Activated CD4-positive, alpha-beta T cell treated with anti-CD3 and anti-CD28 coated beads, Interleukin-2, amount 50 U/mL, for 24 hours (primary cell): ENCODE measurements around the gene KIF4B.
"Not testable (repeated sequence)": the region's sequence is repeated elsewhere in the genome, so short reads cannot be mapped to it uniquely, and the experiment has no call there.

ENCODE experiments used
- DNase-seq, 2 donors: peaks; one replicate each; pipeline ENCODE4 v3.0.0-alpha.2; 2020; ENCODE audit warnings: low read depth in 1 of 2, low spot score in 1 of 2

KIF4B gene

DNA sequence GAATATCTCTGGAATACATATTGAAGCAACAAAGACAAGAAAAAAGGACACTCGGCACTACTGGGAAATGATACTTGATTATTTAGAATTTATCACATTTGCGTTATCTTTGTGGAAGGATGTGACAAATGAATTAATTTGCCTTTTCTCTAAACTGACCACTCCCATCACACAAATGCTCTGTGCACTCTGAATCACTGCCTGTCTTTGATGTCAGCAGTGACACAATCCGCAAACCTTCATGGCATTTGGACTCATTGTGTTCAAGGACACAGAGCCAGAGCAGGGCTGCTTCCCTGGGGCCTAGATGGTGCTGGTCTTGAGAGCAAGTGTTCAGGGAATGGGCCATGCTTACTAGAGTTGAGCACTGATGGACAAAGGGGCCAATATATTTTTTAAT is 4.9 kb upstream of the KIF4B start:
- no peak for DNase-seq

- no peak for DNase-seq
These were observed 2.7 kb upstream of the KIF4B start for GRCh38 chr5:155010881-155011280.

- DNase-seq = no peak
These were observed 1.7 kb downstream of the KIF4B start for GRCh38 chr5:155015239-155015638.

- no peak for DNase-seq
These were observed 4.1 kb downstream of the KIF4B start for GRCh38 chr5:155017610-155018009.

- no peak for DNase-seq
These were observed 6.2 kb downstream of the KIF4B start for GRCh38 chr5:155019601-155020226.

GRCh38 chr5:155021842-155022241 is 8.3 kb downstream of the KIF4B start:
- DNase-seq = no peak

- no peak for DNase-seq
These were observed 9.8 kb downstream of the KIF4B start for GRCh38 chr5:155023320-155023719.

DNA sequence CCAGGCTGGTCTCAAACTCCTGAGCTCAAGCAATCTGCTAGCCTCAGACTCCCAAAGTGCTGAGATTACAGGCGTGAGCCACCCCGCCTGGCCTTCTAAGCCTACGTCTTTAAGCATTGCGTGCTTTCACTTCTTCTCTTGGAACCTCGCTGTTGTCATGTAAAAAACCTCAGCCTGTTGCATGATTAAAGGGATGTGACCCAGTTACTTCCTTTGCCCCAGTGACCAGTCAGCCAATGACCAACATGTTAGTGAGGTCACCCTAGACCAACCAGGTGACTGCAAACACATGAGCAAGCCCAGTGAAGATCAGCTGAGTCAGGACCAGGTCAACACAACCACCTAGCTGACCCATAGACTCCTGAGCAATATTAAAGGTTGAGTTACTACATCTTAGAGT is 10.5 kb downstream of the KIF4B start:
- no peak for DNase-seq

GRCh38 chr5:155025895-155026294 is 12.3 kb downstream of the KIF4B start:
- DNase-seq = no peak

DNA sequence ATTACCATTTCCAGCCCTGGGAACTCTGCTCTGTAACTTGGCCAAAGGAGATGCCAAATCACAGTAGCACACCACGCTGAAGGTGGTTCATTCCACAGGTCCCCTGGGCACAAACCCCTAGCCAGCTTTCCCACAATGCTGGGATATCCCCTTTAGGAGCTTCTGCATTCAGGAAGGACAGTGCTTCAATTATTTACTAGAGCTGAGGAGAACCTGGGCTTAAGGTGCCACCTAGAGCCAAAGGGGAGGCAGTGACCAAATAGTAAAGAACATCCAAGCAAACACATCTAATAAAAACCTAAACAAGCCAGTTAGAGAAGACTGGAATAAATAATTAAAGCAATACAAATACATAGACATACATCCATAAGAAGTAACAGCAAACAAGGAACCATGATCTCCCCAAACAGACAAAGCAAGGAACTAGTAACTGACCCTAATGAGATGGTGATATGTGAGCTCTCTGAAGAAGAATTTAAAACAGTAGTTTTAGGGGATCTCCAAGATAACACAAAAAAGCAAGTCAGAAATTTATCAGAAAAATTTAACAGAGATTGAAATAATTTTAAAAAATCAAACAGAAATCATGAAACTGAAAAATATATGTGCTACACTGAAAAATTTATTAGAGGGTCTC is 14.6 kb downstream of the KIF4B start:
- DNase-seq = no peak

DNA sequence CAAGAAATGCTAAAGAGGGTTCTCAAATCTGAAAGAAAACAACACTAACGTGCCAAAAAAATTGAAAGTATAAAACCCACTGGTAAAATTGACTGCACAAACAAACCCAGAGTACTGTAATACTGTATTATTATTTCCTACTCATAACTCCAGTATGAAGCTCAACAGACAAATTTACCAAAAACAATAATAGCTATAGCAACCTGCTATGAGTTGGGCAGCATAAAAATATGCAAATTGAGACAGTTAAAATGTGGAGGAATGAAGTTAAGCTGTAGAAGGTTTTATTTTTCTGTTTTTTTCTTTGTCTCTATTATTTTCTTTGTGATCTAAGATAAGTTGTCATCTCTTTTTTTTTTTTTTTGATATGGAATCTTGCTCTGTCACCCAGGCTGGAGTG is 15.7 kb downstream of the KIF4B start:
- DNase-seq = no peak

DNA sequence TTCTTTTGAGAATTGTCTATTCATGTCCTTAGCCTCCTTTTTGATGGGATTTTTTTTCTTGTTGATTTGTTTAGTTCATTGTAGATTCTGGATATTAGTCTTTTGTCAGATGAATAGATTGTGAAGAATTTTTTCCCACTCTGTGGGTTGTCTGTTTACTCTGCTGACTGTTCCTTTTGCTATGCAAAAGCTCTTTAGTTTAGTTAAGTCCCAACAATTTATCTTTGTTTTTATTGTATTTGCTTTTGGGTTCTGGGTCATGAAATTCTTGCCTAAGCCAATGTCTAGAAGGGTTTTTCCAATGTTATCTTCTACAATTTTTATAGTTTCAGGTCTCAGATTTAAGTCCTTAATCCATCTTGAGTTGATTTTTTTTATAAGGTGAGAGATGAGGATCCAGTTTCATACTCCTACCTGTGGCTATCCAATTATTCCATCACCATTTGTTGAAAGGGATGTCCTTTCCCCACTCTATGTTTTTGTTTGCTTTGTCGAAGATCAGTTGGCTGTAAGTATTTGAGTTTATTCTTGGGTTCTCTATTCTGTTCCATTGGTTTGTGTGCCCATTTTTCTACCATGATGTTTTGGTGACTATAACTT is 20.7 kb downstream of the KIF4B start:
- DNase-seq = not testable (repeated sequence)

DNA sequence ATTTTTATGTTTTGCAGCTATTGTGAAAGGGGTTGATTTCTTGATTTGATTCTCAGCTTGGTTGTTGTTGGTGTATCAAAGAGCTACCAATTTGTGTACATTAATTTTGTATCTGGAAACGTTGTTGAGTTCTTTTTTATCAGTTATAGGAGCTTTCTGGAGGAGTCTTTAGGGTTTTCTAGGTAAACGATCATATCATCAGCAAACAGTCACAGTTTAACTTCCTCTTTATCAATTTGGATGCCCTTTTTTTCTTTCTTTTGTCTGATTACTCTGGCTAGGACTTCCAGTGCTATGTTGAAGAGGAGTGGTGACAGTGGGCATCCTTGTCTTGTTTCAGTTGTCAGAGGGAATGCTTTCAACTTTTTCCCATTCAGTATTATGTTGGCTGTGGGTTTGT is 21.5 kb downstream of the KIF4B start:
- not testable (repeated sequence) for DNase-seq

DNA sequence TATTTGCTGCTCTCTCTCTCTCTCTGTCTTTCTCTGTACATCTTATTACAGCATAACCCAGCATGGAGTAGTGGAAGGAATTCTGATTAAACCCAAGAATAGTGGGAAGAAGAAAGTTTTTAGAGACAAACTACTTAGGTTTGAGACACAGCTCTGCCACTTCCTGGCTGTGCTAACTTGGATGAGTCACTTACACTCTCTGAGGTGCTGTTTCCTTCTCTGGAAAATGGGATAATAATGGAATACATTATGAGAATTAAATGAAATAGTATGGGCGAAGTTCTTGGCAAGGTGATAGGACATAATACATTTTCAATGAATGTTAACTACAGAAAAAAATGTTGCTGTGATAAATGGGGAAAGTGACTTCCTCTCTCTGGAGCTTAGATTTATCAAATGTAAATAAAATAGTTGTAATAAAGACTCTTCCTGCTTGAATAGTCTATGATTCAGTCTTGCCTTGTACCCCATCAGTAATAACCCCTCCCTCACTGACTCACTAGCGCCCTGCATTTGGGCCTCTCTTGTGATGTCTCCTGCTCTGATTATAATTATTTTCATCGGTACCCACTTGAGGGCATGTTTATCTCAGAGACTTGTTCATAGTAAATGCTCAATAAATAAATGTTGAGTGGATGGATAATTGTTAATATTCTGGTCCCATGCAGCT is 27.6 kb downstream of the KIF4B start:
- no peak for DNase-seq

DNA sequence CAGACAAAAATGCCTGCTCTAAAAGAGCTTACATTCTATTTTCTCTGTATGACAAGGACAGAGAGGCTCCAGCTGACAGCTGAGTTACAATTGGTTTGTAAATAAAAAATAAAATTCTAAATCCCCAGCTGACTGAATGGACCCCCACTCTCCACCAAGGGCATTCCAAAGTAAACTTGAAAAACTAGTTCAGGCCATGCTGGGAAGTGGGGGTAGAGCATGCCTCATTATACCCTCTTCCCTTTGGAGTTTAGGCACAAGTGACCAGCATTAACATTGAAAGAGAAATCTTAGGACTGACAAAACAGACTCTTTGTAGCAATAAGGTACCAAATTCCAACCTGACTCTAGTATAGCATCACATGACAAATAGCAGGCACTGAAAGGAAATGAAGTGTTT is 31.0 kb downstream of the KIF4B start:
- DNase-seq = no peak

GRCh38 chr5:155046591-155046990 is 33.0 kb downstream of the KIF4B start:
- DNase-seq = no peak

DNA sequence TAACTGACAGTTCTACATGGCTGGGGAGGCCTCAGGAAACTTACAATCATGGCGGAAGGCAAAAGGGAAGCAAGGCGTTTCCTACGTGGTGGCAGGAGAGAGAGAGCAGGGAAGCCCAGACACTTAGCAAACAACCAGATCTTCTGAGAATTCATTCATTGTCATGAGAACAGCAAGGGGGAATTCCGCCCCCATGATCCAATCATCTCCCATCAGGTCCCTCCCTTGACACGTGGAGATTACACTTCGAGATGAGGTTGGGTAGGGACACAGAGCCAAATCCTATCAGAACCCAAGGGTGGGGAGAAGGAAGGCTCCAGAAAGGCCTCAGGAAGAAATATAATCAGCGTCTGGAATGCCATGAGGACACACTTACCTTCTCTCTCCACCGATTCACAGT is 34.3 kb downstream of the KIF4B start:
- DNase-seq = no peak

- no peak for DNase-seq
These were observed 36.2 kb downstream of the KIF4B start for GRCh38 chr5:155049569-155050383.

DNA sequence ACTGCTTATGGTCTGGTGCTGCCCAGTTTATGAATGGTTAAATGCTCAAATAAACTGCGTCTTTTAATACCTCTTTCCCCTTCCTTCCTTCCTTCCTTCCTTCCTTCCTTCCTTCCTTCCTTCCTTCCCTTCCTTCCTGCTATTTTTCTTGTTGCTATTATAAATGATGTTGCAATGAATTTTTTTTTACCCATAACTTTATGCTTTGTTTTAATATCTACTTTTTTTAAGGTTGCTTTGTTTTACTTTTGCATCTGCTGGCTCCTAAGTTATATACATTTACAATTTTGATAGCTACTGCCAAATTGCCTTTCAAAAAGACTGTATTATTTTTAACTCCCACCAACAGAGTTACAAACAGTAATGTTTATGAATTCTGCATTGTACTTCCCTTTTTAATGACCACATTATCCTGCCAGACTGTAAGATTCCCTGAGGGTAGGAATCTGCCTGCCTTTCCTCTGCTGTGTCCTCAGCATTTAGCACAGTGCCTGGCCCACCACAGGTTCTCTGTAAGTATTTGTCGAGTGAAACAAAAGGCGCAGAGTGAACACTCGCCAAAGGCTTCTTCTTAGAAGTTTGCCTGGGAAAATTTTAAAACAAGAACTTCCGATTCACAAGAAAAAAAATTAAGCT is 36.9 kb downstream of the KIF4B start:
- DNase-seq = no peak

- no peak for DNase-seq
These were observed 39.0 kb downstream of the KIF4B start for GRCh38 chr5:155052532-155052931.

DNA sequence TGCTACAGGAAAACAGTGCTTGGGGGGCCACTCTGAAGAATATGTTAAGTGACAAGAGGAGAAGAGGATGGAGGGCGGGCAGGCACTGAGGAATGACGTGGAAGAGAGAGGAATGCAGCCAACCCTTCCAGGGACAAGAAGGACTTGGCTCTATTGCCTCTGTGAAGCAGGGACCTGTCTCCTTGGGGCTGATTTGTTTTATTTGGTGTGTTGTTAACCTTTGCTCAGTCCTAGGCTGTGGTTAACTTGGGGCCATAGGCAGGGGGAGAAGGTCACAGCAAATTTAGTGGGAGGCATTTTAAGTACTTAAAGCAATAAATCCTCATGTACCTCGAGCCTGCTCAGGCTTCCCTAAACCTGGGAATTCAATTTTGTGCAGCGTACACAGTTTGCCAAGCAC is 39.9 kb downstream of the KIF4B start:
- DNase-seq = no peak
